HG03139 (cell line): ENCODE results near the gene MGAT5B.

Source experiments
- ATAC-seq: cut with Tn5 transposase; IDR thresholded peaks from one replicate; pipeline ENCODE4 v1.9.1; 2021; ENCODE audit not compliant: unreplicated experiment

The MGAT5B gene

DNA sequence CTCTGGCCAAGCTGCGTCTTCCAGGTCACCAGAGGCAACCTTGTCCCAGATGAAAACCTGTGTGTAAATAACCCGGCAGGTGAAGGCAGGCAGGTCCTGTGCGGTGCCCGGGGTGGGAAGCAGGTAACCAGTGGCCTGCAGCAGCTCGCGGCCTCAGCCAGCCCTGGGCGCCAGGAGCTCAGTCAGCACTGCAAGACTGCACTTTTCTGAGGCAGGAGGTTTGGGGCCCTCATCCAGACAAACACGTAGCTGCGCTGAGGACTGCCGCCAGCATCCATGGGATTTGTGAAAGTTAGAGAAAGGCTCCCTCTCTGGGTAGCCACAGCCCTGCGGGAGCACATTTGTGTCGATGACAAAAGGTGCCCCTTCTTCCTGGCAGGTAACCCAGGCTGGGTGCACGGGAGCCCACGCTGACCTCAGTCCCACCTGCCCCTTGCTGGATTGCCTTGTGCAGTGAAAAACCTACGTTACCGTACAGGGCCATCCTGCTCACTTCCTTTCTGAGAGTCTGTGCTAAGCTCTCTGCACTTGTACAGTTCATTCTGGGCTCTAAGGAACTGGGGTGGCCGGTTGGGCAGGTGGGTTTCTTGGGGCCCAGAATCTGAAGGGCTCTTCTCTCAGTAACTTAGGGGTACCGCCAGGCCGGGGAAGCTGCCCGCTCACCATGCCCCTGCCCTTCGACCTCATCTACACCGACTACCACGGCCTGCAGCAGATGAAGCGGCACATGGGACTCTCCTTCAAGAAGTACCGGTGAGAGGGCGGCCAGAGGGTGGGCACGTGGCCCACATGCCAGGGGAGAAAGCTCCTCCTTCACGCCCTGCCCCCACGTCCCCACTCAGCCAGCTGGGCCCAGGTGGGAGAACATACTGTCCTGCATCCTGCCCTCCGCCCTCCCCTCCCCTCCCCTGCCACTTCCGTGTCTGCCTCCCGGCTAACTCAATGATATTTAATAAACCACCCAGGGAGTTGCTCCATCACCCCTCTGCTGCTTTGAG is 56.4 kb downstream of the MGAT5B start:
- no peak for ATAC-seq

DNA sequence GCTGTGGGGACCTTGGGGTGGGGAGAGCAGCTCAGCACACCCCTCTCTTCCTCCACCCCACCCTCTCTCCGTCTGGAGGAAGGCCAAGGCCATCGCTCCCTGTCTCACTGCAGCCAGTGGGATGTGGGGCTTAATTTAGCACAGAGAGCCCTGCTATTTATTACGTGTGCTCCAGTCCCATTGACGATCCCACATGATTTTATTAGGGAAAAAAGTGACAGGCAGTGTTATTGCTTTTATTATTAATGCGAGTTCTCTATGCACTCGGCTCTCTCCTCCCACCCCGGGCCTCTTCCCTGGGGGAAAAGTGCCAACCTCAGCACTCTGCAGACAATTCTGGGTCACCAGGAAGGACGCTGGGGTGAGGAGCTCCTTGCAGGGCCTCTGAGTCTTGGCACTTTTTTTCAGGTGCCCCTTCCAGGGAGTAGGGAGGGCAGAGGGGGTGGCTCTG is 57.3 kb downstream of the MGAT5B start:
- ATAC-seq: no peak

DNA sequence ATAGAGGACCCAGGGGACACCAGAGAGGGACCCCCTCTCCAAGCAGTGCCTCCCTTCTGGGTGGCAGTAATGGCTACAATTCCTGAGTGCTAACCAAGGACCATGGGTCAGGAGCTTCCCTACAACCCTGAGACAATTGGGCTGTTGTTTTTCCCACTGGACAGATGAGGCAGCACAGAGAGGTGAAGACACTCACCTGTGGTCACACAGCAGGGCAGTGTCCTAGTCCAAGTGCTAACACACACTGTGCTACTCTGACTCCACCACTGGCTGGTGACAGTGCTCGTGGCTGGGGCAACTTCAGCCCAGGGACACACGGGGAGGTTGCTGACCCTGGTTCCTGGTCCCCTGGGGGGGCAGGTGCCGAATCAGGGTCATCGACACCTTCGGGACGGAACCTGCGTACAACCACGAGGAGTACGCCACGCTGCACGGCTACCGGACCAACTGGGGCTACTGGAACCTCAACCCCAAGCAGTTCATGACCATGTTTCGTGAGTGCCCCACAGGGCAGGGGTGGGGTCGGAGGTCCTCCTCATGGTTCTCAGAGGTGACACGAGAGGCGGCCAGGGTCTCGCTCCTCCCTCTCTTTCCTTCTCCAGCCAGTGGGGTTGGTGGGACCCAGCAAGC is 58.1 kb downstream of the MGAT5B start:
- ATAC-seq: no peak

DNA sequence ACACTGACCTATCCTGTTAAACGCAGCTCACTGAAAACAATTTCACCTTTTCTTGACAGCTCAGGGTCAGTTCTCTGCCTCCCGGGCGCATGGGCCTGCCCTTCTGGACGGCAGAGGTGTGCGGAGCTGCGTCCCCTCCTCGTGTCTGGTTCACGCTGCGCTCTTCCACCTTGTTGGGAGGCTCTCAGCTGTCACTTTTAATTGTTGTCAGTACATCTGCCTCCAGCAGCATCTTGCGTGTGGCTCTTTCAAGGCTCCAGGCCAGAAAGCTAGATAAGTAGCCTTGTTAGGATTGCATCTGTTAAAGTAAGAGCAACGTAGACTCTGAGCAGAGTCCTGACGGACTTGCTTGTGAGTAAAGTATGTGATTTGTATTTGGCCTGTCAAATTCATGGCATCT is 59.4 kb downstream of the MGAT5B start:
- ATAC-seq: no peak

DNA sequence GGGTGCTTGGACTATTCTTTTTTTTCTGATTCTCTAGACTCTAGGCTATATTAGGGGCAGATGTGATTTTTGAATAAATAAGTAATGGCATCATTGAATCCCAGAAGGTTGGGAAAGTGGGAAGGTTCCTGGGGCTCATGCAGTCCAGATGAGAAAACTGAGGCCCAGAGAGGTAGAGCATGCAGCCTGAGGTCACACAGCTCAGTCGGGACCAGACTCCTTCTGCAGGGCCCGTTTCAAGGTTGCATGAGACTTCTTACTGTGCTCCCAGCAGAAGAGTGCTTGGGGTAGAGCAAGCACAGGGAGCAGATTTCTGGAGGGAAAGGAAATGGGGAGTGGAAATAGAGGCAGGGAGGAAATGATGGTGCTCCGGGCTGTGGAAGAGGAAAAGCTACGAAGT is 59.8 kb downstream of the MGAT5B start:
- no peak for ATAC-seq

DNA sequence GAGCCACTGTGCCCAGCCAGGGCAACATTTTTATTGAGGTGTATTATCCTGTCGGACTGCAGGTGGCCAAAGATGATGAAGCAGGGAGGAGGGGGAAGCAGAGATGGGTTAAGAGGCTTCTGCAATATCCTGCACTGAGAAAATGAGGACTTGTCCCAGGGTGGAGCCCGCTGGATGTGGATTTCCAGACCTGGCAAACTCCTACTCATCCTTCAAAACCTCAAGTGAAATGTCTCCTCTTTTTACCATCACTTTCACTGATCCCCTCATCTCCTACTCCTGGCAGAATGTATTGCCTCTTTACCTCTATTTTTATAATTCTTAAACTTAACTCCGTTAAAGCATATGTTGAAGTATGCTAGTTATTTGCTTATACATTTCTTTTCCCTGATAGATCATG is 60.9 kb downstream of the MGAT5B start:
- no peak for ATAC-seq

DNA sequence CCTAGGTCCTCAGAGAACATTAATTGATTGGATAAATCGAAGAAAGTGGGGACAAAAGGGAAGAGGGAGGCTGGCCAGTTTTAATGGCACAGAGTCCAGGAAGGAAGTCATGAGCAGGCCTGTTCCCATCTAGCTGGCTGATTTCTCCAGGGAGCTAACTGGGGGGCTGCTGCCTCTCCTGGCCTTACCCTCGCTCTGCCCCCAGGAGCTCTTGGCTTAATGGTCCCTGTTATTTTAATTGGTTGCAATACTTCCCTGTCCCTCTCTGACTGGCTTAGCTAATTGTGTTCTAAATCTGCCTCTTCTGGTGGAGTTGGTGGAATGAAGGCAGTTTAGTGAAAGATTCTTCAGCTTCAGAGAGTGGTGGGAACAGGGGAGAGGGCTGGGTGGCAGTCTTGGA is 61.4 kb downstream of the MGAT5B start:
- no peak for ATAC-seq

DNA sequence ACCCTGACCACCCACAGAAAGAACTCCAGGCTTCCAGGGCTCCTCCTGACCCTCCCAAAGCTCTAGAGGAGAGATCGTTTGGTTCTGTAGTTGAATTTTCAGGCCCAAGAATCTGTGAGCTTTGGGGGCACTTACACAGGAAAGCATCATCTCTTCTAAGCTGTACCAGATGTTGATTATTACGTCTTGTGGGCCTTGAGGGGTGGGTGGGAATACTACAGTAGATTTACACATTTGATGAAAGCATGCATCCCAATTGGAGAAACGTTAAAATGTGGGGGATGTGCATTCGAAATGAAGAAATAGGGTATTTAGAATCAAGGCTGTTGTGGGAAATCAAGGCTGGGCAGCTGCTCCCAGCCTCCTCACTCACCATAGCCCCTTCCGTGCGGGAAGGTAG is 61.9 kb downstream of the MGAT5B start:
- ATAC-seq: no peak

DNA sequence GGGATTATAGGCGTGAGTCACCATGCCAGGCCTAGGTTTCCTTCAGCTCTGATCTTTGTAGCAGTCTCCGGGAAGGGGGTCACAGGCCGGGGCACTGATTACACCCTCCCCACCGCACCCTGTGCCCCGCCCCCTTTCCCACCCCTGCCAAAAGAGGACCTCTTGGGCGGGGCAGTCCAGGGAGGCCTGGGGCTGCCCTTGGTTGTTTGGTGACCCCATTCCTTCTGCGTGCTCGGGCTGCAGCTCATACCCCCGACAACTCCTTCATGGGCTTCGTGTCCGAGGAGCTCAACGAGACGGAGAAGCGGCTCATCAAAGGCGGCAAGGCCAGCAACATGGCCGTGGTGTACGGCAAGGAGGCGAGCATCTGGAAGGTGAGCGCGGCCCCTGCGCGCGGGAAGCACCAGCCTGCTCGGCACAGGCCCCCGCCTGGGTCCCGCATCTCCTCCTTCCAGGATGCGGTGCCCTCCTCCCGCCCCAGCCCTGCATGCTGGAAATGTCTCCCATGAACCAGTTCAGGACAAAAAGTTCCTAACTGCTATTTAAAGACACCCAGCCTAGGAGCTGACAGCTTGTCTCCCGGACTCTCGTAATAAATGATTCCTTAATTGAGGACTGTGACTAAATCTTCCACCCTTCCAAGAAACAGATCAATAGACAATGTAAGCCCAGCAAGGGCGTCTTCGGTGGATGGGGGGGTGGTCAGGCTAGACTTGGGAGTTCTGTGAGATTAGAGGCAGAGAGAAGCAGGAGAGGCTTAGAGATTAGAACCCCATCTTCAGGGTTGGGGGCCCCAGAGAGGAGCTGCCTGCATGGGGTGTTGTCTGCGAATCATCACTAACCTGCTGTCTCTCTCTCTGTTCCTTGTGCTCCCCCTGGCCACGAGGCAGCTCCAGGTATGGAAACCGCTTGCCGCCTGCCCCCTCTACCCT is 64.5 kb downstream of the MGAT5B start:
- ATAC-seq: no peak

DNA sequence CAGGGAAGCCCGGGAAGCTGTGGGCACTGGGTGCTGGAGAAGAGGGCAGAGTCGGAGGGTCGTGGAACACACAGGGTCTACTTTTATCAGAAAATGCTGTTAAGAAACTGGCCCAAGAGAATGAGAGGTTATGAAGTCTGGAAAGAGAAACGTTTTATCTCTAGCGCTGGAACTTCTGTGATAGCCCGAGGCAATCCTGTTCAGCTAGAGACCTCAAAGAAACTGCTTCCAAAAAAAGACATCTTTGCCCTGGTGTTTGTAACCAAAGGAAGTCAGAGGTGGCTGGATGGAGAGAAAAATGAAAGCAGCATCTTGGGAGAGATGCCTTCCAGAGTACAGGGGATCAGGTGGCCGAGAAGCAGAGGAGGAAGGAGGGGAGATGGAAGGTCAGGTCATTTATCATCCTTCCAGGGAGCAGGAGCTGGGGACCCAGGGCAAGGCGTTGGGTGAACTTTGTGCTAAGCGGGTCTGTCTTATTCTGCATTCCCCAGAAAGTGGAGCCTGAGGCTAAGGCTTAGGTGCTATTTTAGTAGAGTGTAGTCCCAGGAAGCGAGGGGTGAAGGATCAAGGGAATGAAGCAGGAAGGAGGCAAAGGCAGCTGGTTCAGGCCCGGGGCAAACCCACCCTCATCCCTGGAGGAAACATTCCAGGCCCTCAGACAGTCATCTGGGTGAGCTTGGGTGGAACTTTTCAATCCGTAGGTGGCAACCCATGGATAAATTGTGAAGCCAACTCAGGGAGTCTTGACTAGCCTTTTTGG is 66.5 kb downstream of the MGAT5B start:
- no peak for ATAC-seq

DNA sequence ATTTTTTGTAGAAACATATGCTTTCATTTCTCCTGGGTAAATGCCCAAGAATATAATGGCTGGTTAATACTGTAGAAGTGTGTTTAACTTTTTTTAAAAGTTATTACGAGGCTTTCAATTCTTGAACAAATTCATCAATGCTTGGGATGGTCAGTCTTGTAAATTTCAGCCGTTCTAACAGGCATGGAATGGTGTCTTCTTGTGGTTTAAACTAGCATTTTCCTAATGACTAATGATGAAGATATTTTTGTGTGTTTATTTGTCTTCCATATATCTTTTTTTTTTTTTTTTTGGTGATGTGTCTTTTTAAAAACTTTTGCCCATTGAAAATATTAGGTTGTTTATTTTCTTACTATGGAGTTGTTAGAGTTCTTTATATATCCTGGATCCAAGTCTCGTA is 67.1 kb downstream of the MGAT5B start:
- no peak for ATAC-seq

DNA sequence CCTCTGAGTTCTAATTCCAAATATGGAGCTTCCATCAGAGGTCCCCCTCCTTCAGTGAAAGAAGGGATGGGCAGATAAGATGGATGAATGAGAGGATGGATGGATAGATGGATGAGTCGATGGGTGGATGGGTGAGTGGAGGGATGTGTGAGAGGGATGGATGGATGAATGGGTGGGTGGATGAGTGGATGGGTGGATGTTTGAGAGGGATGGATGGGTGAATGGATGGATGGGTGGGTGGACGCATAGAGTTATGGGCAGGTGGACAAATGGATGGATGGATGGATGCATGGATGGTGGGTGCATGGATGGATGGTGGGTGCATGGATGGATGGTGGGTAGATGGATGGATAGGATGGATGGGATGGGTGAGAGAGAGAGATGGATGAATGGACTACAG is 69.0 kb downstream of the MGAT5B start:
- ATAC-seq: no peak

DNA sequence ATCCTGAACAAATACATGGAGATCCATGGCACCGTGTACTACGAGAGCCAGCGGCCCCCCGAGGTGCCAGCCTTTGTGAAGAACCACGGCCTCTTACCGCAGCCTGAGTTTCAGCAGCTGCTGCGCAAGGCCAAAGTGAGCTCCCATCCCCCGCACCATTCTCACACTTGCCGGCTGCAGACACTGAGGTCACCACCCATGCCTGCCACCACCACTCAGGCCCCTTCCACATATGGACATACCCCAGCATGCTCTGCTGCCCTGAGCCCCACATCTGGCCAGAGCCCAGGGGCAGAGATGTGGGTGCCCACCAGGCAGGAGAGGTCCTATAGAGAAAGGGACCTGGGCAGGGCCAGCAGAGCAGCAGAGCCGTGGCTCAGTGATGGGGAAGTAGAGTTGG is 69.8 kb downstream of the MGAT5B start:
- ATAC-seq: no peak

DNA sequence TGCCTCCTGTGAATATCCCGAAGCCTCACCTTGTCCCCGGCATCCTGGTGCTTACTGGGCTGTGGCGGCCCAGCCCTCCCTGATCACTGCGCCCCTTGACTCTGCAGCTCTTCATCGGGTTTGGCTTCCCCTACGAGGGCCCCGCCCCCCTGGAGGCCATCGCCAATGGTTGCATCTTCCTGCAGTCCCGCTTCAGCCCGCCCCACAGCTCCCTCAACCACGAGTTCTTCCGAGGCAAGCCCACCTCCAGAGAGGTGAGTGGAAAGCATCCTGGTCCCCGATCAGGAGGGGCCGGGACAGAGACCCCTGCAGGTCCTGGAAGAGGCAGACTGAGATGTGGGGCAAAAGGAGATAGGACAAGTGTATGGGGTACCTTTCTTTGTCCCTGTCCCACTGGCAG is 72.1 kb downstream of the MGAT5B start:
- ATAC-seq: no peak

DNA sequence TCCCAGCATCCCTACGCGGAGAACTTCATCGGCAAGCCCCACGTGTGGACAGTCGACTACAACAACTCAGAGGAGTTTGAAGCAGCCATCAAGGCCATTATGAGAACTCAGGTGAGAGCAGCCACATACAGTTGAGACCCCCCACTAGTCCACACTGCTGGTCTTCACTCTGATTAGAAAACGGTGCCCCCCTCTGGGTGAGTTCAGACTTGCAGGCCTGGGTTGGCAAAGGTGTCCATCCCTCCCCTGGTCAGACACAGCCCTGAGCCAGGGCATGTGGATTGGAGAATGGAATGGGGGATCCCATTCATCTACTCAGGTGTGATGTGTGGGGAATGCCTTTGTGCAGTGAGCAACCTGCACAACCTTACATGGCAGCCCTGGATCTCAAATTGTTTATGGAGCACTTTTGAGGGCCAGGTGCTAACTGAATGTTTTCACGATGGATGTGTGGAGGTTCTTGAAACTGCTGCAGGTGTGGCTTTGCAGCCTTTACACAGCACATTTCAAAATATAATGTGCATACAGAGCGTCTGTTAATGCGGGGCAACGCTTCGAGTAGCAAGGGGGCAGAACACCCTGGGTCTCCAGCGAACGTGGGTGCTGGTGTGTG is 72.6 kb downstream of the MGAT5B start:
- ATAC-seq: no peak

DNA sequence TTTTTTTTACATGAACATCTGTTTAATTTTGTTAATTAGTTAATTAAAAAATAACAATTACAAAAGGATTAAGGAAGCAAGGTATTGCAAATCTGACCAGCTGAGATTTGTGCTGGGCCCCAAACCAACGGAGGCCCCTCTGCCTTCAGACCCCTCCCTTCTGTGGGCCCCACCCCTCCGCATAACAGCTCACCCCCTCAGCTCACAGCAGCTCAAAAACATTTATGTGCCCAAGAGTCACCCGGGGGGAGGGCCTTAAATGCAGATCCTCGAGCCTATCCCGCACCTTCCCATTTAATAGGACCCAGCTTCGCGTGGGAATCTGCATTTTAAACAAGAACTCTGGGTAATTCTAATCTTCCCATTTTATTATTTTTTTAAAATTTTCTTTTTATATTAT is 75.0 kb downstream of the MGAT5B start:
- no peak for ATAC-seq

DNA sequence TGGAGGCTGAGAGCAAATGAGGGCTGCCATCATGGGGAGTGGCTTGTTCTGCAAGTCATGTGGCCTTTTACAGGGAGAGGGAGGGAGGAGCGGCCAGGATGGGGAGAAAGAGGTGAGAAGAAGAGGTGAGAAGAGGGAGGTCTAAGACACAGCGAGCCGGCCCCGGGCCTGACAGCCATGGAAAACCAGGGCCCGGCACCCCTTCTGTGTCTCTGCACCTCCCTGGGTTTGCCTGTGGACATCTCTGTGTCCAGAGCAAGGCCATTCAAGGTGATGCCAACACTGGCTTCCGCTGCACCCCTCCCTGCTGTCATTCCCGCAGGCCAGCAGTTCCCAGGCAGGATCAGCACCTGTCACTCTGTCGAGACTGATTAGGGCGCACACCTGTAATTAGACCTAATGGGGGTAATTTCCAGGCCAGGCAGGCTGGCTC is 75.6 kb downstream of the MGAT5B start:
- ATAC-seq: no peak

DNA sequence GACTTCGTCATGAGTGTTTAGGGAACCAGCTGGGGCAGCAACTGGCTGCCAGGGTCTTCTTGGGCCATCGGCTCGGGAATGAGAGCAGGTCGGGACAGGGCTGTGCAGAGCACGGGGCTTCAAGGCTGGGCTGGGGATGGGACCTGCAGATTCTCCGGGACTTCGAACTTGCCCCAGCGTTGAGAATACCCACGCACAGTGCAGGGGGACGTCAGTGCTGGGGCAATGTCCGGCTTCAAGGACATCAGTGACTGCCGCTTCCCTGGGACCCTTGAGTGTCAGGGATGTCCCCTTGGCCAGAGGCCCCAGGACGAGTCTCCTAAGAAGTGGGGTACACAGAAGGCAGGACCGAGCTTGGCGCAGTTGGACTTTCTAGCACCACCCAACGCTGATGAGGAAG is 76.3 kb downstream of the MGAT5B start:
- ATAC-seq: no peak

DNA sequence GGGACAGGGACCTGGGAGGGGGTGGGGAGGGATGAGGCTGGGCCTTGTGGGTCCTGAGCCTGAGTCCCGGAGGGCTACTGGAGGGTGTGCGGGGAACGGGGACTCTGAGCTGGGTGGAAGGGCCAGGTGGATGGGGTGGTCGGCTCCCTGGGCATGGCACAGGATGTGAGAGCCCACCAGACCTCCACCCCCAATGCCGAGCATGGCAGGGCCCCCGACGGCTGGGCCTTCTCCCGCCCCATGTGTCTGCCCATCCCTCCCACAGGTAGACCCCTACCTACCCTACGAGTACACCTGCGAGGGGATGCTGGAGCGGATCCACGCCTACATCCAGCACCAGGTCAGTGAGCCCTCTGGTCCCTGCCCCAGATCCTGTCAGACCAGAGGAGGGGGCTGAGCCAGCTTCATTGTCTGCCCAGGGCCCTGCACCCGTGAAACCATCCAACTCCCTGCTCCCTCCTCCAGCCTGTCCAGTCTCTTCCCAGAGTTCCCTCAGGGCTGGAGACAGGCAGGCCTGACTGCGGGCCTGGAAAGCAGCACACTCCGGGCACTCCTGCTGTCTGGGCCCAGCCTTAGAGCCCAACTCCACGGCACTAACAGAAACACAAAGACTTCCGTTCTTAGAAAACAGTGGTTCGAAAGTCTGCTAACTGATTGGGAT is 78.0 kb downstream of the MGAT5B start:
- no peak for ATAC-seq

DNA sequence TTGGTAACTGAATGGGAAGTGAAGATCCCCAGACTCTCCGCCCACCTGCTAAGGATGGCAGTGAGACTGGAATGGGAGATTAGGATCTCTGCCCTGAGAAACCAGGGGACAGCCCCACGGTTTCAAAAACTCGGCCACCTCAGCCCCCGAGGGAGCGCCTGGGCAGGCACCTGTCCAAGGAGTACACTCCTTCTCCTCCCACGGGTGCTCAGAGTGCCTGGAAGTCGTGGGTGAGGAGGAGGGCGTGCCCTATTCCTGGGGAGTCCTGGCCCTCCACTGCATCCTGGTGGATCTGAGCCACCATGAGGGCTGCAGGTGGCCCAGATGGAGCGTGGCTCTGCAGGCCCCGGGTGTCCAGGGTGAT is 78.5 kb downstream of the MGAT5B start:
- ATAC-seq: no peak
